HCT116 (cell line): ENCODE measurements around the gene CAPN13. TPM values are rescaled to one million over a fixed set of nuclear protein-coding genes. Genes with fewer than 3 reads are reported as not detected.

Source experiments
- ATAC-seq: fragments of 200-7000 bp; cut with Tn5 transposase; 2 replicates; pipeline ENCODE4 v1.9.1; 2020; ENCODE audit warnings: mild to moderate bottlenecking, moderate library complexity
- BruUV-seq: library from RNA; stranded (reverse); fragments of 400-500 nt; replicated peaks from 2 replicates; lab custom pipeline; 2021; lab: Mats Ljungman, UMichigan
- CTCF ChIA-PET: fragments of 300-600 bp; sonication (Branson Sonifier 250); formaldehyde crosslinking; loops from one replicate; lab custom pipeline; 2021; ENCODE audit warnings: antibody characterized with exemption; lab: Charles Lee
- POLR2A ChIA-PET: fragments of 300-600, 350-600 bp; sonication (Branson Sonifier 250); formaldehyde crosslinking; loops from one replicate; lab custom pipeline; 2021; ENCODE audit warnings: antibody characterized with exemption; lab: Charles Lee
- RAD21 ChIA-PET, 2 experiments: fragments of 300-600 bp; sonication (Branson Sonifier 250); formaldehyde crosslinking; loops; one replicate each; lab custom pipeline; 2023; ENCODE audit warnings: low total read pairs in 2 of 2; ENCODE audit not compliant: uncharacterized antibody in 2 of 2, unreplicated experiment in 2 of 2, low non-redundant PET in 1 of 2; lab: Charles Lee
- DNase-seq: peaks from one replicate; pipeline ENCODE4 v3.0.0-alpha.2; 2010; ENCODE audit warnings: low read depth, low spot score
- H2AFZ ChIP-seq: fragments of 200-600 bp; shearing (Covaris generic), sonication (generic); 2 replicates; pipeline ENCODE4 v1.6.1; 2017; ENCODE audit warnings: low read depth, mixed run types, mixed read lengths, antibody characterized with exemption, low read length; ENCODE audit not compliant: poor library complexity, severe bottlenecking
- H3K27ac ChIP-seq: 2 replicates; pipeline ENCODE4 v1.5.1; 2012; ENCODE audit warnings: low read depth, low read length
- H3K27me3 ChIP-seq: fragments of 200-600 bp; sonication (generic); 2 replicates; pipeline ENCODE4 v1.6.1; 2016; ENCODE audit warnings: mixed run types, low read length, mixed read lengths; ENCODE audit not compliant: insufficient read depth
- H3K36me3 ChIP-seq, 2 experiments: fragments of 200-500 bp in 1 of 2; fragments of 200-600 bp in 1 of 2; sonication (Bioruptor generic) in 1 of 2; sonication (generic) in 1 of 2; 2 replicates each; pipeline versions ENCODE4 v1.5.1 to v1.6.1; 2014 to 2016; ENCODE audit warnings: low read length in 2 of 2, inconsistent platforms in 1 of 2, mixed read lengths in 1 of 2, mixed run types in 1 of 2; ENCODE audit not compliant: insufficient read depth in 2 of 2, control insufficient read depth in 1 of 2
- H3K4me1 ChIP-seq, 2 experiments: fragments of 200-600 bp in 1 of 2; sonication (generic) in 1 of 2; 2 replicates each; pipeline versions ENCODE4 v1.5.1 to v1.6.1; 2012 to 2017; ENCODE audit warnings: low read length in 2 of 2, inconsistent platforms in 1 of 2, mild to moderate bottlenecking in 1 of 2, mixed read lengths in 1 of 2, mixed run types in 1 of 2, moderate library complexity in 1 of 2; ENCODE audit not compliant: insufficient read depth in 2 of 2, control insufficient read depth in 1 of 2
- H3K4me2 ChIP-seq: fragments of 200-600 bp; sonication (generic); 2 replicates; pipeline ENCODE4 v1.6.1; 2017; ENCODE audit warnings: mixed run types, low read length, mixed read lengths
- H3K4me3 ChIP-seq, 2 experiments: fragments of 200-600 bp in 1 of 2; sonication (generic) in 1 of 2; replicated peaks in 1 of 2; 2 replicates each; pipeline ENCODE4 v1.5.1; 2011 to 2016; ENCODE audit warnings: low read length in 2 of 2, control low read depth in 1 of 2, low read depth in 1 of 2, mild to moderate bottlenecking in 1 of 2, mixed read lengths in 1 of 2, mixed run types in 1 of 2
- H3K79me2 ChIP-seq: fragments of 200-600 bp; sonication (generic); 2 replicates; pipeline ENCODE4 v1.6.1; 2017; ENCODE audit warnings: mild to moderate bottlenecking, mixed run types, low read length, moderate library complexity, mixed read lengths; ENCODE audit not compliant: insufficient read depth
- H3K9ac ChIP-seq: fragments of 200-600 bp; sonication (generic); 2 replicates; pipeline ENCODE4 v1.6.1; 2016; ENCODE audit warnings: low read length, mixed read lengths
- H3K9me2 ChIP-seq: fragments of 200-600 bp; sonication (generic), shearing (Covaris generic); 2 replicates; pipeline ENCODE4 v1.6.1; 2017; ENCODE audit warnings: mixed run types, mild to moderate bottlenecking, moderate library complexity; ENCODE audit not compliant: insufficient read depth
- H3K9me3 ChIP-seq, 2 experiments: fragments of 200-500 bp in 1 of 2; fragments of 200-600 bp in 1 of 2; sonication (Bioruptor generic) in 1 of 2; sonication (generic) in 1 of 2; 2 replicates each; pipeline ENCODE4 v1.6.1; 2014 to 2017; ENCODE audit warnings: low read length in 2 of 2, mixed read lengths in 2 of 2, inconsistent platforms in 1 of 2, low read depth in 1 of 2, mild to moderate bottlenecking in 1 of 2, mixed run types in 1 of 2, moderate library complexity in 1 of 2; ENCODE audit not compliant: control insufficient read depth in 1 of 2, insufficient read depth in 1 of 2
- H4K20me1 ChIP-seq: fragments of 200-600 bp; sonication (generic), shearing (Covaris generic); 2 replicates; pipeline ENCODE4 v1.6.1; 2017; ENCODE audit warnings: mixed run types, mild to moderate bottlenecking, moderate library complexity; ENCODE audit not compliant: insufficient read depth
- CEBPB ChIP-seq: IDR thresholded peaks from 2 replicates; pipeline ENCODE4 v1.6.1; 2012; ENCODE audit warnings: low read depth
- EGR1 ChIP-seq: IDR thresholded peaks from 2 replicates; pipeline ENCODE4 v1.6.1; 2012; ENCODE audit warnings: low read depth
- EZH2phosphoT487 ChIP-seq: fragments of 200-600 bp; IDR thresholded peaks from 2 replicates; pipeline ENCODE4 v1.6.1; 2018; ENCODE audit warnings: antibody characterized with exemption, borderline replicate concordance
- JUND ChIP-seq: IDR thresholded peaks from 2 replicates; pipeline ENCODE4 v1.6.1; 2012
- POLR2AphosphoS5 ChIP-seq: IDR thresholded peaks from 2 replicates; pipeline ENCODE4 v1.6.1; 2011; ENCODE audit warnings: mild to moderate bottlenecking, low read depth, low read length, moderate library complexity
- SIN3A ChIP-seq: IDR thresholded peaks from 2 replicates; pipeline ENCODE4 v1.6.1; 2012; ENCODE audit warnings: low read depth
- ZNF274 ChIP-seq: fragments of 200-500 bp; sonication (Bioruptor generic); IDR thresholded peaks from 2 replicates; pipeline ENCODE4 v1.6.1; 2014; ENCODE audit warnings: mild to moderate bottlenecking, low read depth, low read length, inconsistent platforms
- intact Hi-C: fragments of 100-400 bp; cut with micrococcal nuclease; formaldehyde crosslinking; loops from 2 replicates; pipeline ENCODE4 v1.10.0; 2022
- total RNA-seq: library from RNA; stranded (reverse); gene quantifications from one replicate; pipeline ENCODE4 v1.2.1, GENCODE V29; 2021; ENCODE audit not compliant: unreplicated experiment

The CAPN13 gene
- total RNA-seq, 1 experiment from 2014 or later, result 0.25 TPM

DNA sequence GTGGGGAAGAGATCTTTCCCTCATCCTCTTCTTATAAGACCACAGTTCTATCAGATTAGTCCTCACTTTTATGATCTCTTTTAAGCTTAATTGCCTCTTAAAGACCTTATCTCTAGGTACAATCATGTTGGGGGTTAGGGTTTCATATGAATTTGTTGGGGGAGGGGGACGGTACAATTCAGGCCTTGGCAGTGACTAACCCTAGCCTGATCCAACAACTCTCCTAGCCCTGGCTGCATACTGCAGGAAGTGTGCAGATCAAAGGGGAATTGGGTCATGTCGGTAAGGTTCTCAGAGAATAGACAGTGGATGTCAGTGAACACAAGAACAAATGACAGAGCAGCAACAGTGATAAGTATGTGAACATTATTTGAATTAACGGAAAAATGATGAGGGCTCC lies 16.4 kb downstream of the CAPN13 start:
- peaks cover 32% of the 10 kb centered on the region for H3K27me3 ChIP-seq
- no peak overlapping the region for H3K4me2 ChIP-seq
- no peaks in the 10 kb centered on the region for H3K4me1 ChIP-seq
- no peak for TF ChIP-seq JUND
- no peak for TF ChIP-seq SIN3A
- TF ChIP-seq EZH2phosphoT487, result no peak
- TF ChIP-seq POLR2AphosphoS5, result no peak
- no peak for TF ChIP-seq CEBPB
- DNase-seq (no peak), ATAC-seq (no peak)
- H3K9me2 ChIP-seq, result no peaks in the 10 kb centered on the region
- POLR2A ChIA-PET, result no interaction called here
- intact Hi-C loops, result no loop called here
- no peaks in the 10 kb centered on the region for H3K79me2 ChIP-seq
- no peaks in the 10 kb centered on the region for H3K36me3 ChIP-seq
- H3K27ac ChIP-seq, result no peak overlapping the region
- H3K9me3 ChIP-seq, result no peaks in the 10 kb centered on the region
- no peak overlapping the region for H3K4me3 ChIP-seq
- BruUV-seq, result no TSS peak
- no peak overlapping the region for H3K9ac ChIP-seq
- CTCF ChIA-PET, result no interaction called here
- H4K20me1 ChIP-seq, result no peaks in the 10 kb centered on the region
- RAD21 ChIA-PET, result no interaction called here
- H2AFZ ChIP-seq, result no peak overlapping the region

DNA sequence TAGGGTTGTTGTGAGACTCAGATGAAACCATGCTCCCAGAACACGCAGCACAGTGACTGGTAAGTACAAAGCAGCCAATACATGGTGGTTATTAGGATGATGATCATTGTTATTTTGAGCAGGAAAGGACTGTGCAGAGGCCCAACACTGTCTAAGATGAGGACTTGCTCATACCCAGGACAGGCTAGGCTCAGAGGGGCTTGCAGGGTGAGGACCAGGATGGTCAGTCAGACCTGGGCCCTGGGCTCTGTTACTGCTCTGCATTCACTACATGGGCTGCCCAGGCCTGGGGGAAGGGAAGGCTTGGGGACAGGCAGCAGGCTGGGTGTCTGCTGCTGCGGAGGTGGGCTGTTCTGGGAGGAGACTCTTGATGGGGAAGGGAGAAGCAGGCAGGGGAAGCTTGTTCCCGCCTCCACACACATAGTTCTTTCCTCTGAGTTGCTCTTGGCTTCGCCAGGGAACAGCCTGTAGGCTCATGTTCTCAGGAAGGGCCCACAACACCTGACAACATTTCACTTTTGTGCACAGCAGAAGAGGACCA lies 17.5 kb downstream of the CAPN13 start:
- POLR2A ChIA-PET, result no interaction called here
- Histone ChIP-seq H2AFZ (no peak overlapping the region), H3K4me3 (no peak overlapping the region), H3K9me2 (no peaks in the 10 kb centered on the region), H3K9ac (no peak overlapping the region), H3K36me3 (no peaks in the 10 kb centered on the region), H3K4me2 (no peak overlapping the region), H3K4me1 (no peaks in the 10 kb centered on the region), H3K27me3 (peaks cover 35% of the 10 kb centered on the region), H3K9me3 (no peaks in the 10 kb centered on the region), H4K20me1 (no peaks in the 10 kb centered on the region), H3K27ac (no peak overlapping the region), H3K79me2 (no peaks in the 10 kb centered on the region)
- DNase-seq, result no peak
- intact Hi-C loops, result no loop called here
- CTCF ChIA-PET, result no interaction called here
- no peak for ATAC-seq
- BruUV-seq, result no TSS peak
- RAD21 ChIA-PET, result no interaction called here
- TF ChIP-seq JUND, result no peak
- TF ChIP-seq ZNF274, result no peak
- no peak for TF ChIP-seq EGR1
